Stimulated activated naive CD8-positive, alpha-beta T cell treated with anti-CD3 and anti-CD28 coated beads, Interleukin-15, Interleukin-2, amounts not matched to agents 100 ng/mL and 50 ng/mL, for 24 hours (primary cell): Measurements from ENCODE around the gene SSX2IP.
"Not testable (repeated sequence)": the region's sequence is repeated elsewhere in the genome, so short reads cannot be mapped to it uniquely, and the experiment has no call there.

ENCODE experiments used
- H3K27ac Mint-ChIP-seq: one replicate; pipeline ENCODE4 v1.8.0; 2021; ENCODE audit warnings: mild to moderate bottlenecking, mixed read lengths
- H3K27me3 Mint-ChIP-seq: one replicate; pipeline ENCODE4 v1.8.0; 2021; ENCODE audit warnings: mixed read lengths
- H3K36me3 Mint-ChIP-seq: one replicate; pipeline ENCODE4 v1.8.0; 2021; ENCODE audit warnings: low read depth, mixed read lengths
- H3K4me1 Mint-ChIP-seq: one replicate; pipeline ENCODE4 v1.8.0; 2021; ENCODE audit warnings: low read depth, mixed read lengths
- H3K4me3 Mint-ChIP-seq: one replicate; pipeline ENCODE4 v1.8.0; 2021; ENCODE audit warnings: mild to moderate bottlenecking, mixed read lengths
- H3K9me3 Mint-ChIP-seq: one replicate; pipeline ENCODE4 v1.8.0; 2021; ENCODE audit warnings: mixed read lengths

Gene SSX2IP

GRCh38 chr1:84600796-84601195 lies 89.5 kb downstream of the SSX2IP start:
- peaks cover 18% of the 10 kb centered on the region for H3K9me3 Mint-ChIP-seq
- H3K27me3 Mint-ChIP-seq: no peaks in the 10 kb centered on the region
- peak overlapping the region; percentile 85 for H3K27ac Mint-ChIP-seq
- H3K4me3 Mint-ChIP-seq: no peak overlapping the region
- H3K36me3 Mint-ChIP-seq: peaks cover 9% of the 10 kb centered on the region
- peaks cover 32% of the 10 kb centered on the region for H3K4me1 Mint-ChIP-seq

- H3K4me3 Mint-ChIP-seq: peak overlapping the region; percentile 32
- H3K4me1 Mint-ChIP-seq: peaks cover 32% of the 10 kb centered on the region
- peaks cover 4% of the 10 kb centered on the region for H3K27me3 Mint-ChIP-seq
- peak overlapping the region; percentile 85 for H3K27ac Mint-ChIP-seq
- H3K36me3 Mint-ChIP-seq: no peaks in the 10 kb centered on the region
- peaks cover under 1% of the 10 kb centered on the region for H3K9me3 Mint-ChIP-seq
Measured at GRCh38 chr1:84598846-84599741, 91.2 kb downstream of the SSX2IP start.

- Mint-ChIP-seq H3K9me3 (no peaks in the 10 kb centered on the region), H3K4me3 (no peak overlapping the region), H3K27ac (no peak overlapping the region), H3K36me3 (no peaks in the 10 kb centered on the region), H3K27me3 (peaks cover 4% of the 10 kb centered on the region), H3K4me1 (peaks cover 32% of the 10 kb centered on the region)
Measured at GRCh38 chr1:84598418-84598817, 91.8 kb downstream of the SSX2IP start.

GRCh38 chr1:84597011-84597410 lies 93.2 kb downstream of the SSX2IP start:
- peaks cover 4% of the 10 kb centered on the region for H3K27me3 Mint-ChIP-seq
- no peaks in the 10 kb centered on the region for H3K36me3 Mint-ChIP-seq
- H3K9me3 Mint-ChIP-seq: no peaks in the 10 kb centered on the region
- no peak overlapping the region for H3K27ac Mint-ChIP-seq
- peaks cover 32% of the 10 kb centered on the region for H3K4me1 Mint-ChIP-seq
- H3K4me3 Mint-ChIP-seq: no peak overlapping the region

- H3K27ac Mint-ChIP-seq, H3K4me3 Mint-ChIP-seq, H3K36me3 Mint-ChIP-seq, H3K9me3 Mint-ChIP-seq: not testable (repeated sequence)
- Mint-ChIP-seq H3K27me3 (peaks cover 12% of the 10 kb centered on the region), H3K4me1 (peaks cover 23% of the 10 kb centered on the region)
Measured at GRCh38 chr1:84594959-84595358, 95.3 kb downstream of the SSX2IP start.
